ENCODE data around the gene KMT2E.

Gene KMT2E

GRCh38 chr7:105131033-105131656 lies 117.1 kb downstream of the KMT2E start:
- no peaks in the 10 kb centered on the region for H3K27me3 ChIP-seq (ENCODE audit: control insufficient read depth in 5 of 5, insufficient read depth in 4 of 5, low read length in 5 of 5)
- peaks cover 0 to 36% (median 24%) of the 10 kb centered on the region in 5 donors for H3K36me3 ChIP-seq (ENCODE audit: control insufficient read depth in 5 of 5, insufficient read depth in 5 of 5, low read length in 5 of 5)
- H3K9ac ChIP-seq (ENCODE audit: low read length in 5 of 5): no peak overlapping the region
- H3K4me3 ChIP-seq (ENCODE audit: low read depth in 1 of 5, low read length in 5 of 5): no peak overlapping the region
- no peaks in the 10 kb centered on the region for H3K9me3 ChIP-seq (ENCODE audit: control insufficient read depth in 5 of 5, low read length in 5 of 5)
- H3K27ac ChIP-seq (ENCODE audit: low read depth, low read length): no peak overlapping the region
- H3K4me1 ChIP-seq (ENCODE audit: control insufficient read depth in 5 of 5, insufficient read depth in 5 of 5, low read length in 5 of 5): peaks cover 0 to 2% (median 0%) of the 10 kb centered on the region in 5 donors

DNA sequence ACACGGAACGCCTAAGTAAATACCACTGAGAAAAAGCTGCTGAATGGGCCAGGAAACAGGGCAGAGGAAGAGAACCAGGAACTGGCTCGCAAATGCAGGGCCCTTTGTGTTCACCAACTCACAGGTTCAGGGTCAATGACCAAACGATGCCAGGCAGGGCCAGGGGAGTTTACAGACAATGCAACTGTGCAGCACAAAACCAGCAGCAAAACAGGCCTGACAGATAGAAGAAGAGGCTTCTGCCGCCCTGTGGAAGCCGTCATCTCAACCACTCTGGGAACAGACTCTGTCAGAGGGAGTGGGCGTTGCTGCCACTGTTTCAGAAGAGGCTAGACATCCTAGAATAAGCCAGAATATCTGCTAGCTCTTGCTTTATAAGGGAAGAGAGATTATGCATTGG lies 117.9 kb downstream of the KMT2E start:
- no peaks in the 10 kb centered on the region for H3K9me3 ChIP-seq (ENCODE audit: control insufficient read depth in 5 of 5, low read length in 5 of 5)
- no peaks in the 10 kb centered on the region for H3K27me3 ChIP-seq (ENCODE audit: control insufficient read depth in 5 of 5, insufficient read depth in 4 of 5, low read length in 5 of 5)
- peaks cover 0 to 10% (median 4%) of the 10 kb centered on the region in 5 donors for H3K4me1 ChIP-seq (ENCODE audit: control insufficient read depth in 5 of 5, insufficient read depth in 5 of 5, low read length in 5 of 5)
- H3K36me3 ChIP-seq (ENCODE audit: control insufficient read depth in 5 of 5, insufficient read depth in 5 of 5, low read length in 5 of 5): peaks cover 4 to 34% (median 19%) of the 10 kb centered on the region in 5 donors
- no peak overlapping the region for H3K4me3 ChIP-seq (ENCODE audit: low read depth in 1 of 5, low read length in 5 of 5)
- H3K9ac ChIP-seq (ENCODE audit: low read length in 5 of 5): no peak overlapping the region
- H3K27ac ChIP-seq (ENCODE audit: low read depth, low read length): no peak overlapping the region

DNA sequence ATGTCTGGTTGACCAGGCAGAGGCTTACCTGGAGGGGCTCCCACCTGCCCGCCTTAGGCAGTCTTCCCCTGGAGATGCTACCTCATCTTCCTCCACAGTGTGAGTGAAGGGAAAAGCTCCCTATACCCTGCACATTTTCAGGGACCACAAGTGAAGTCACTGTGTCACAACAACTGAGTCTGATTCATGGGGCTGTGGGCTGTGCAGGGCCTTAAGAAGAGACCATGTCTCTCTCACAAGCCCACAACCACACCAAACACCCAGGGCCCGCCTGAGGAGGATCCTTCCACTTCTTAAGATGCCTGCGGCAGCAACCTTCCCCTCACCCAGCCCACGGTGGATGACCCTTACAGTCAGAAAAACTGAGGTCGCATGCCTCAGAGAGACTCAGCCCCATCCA lies 118.3 kb downstream of the KMT2E start:
- Histone ChIP-seq H3K36me3 (ENCODE audit: control insufficient read depth in 5 of 5, insufficient read depth in 5 of 5, low read length in 5 of 5) (peaks cover 4 to 37% (median 19%) of the 10 kb centered on the region in 5 donors), H3K4me1 (ENCODE audit: control insufficient read depth in 5 of 5, insufficient read depth in 5 of 5, low read length in 5 of 5) (peaks cover 0 to 11% (median 4%) of the 10 kb centered on the region in 5 donors), H3K27me3 (ENCODE audit: control insufficient read depth in 5 of 5, insufficient read depth in 4 of 5, low read length in 5 of 5) (no peaks in the 10 kb centered on the region), H3K9ac (ENCODE audit: low read length in 5 of 5) (no peak overlapping the region), H3K9me3 (ENCODE audit: control insufficient read depth in 5 of 5, low read length in 5 of 5) (no peaks in the 10 kb centered on the region), H3K4me3 (ENCODE audit: low read depth in 1 of 5, low read length in 5 of 5) (no peak overlapping the region), H3K27ac (ENCODE audit: low read depth, low read length) (no peak overlapping the region)

GRCh38 chr7:105132835-105133234 lies 118.8 kb downstream of the KMT2E start:
- Histone ChIP-seq H3K36me3 (ENCODE audit: control insufficient read depth in 5 of 5, insufficient read depth in 5 of 5, low read length in 5 of 5) (peaks cover 4 to 42% (median 19%) of the 10 kb centered on the region in 5 donors), H3K27ac (ENCODE audit: low read depth, low read length) (no peak overlapping the region)

DNA sequence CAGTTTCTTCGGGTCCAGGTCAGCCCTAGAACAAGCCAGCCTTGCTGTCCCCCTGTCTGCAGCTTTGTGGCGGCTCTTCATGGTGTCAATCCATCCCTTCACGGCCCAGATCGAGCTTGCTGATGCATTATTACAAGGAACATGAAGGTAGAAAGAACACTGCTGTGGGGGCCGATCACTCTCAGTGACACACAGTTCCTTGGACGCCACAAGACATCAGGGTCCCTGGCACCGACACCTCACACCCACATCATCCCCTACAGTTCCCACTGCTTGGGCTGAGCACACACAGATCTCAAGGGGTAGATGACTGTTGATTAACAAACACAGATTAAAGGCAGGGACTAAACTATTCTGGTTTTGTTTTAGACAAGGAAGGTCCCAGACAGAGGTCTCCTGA lies 119.4 kb downstream of the KMT2E start:
- H3K9me3 ChIP-seq (ENCODE audit: control insufficient read depth in 5 of 5, low read length in 5 of 5): no peaks in the 10 kb centered on the region
- H3K4me3 ChIP-seq (ENCODE audit: low read depth in 1 of 5, low read length in 5 of 5): no peak overlapping the region
- no peak overlapping the region for H3K27ac ChIP-seq (ENCODE audit: low read depth, low read length)
- no peaks in the 10 kb centered on the region for H3K27me3 ChIP-seq (ENCODE audit: control insufficient read depth in 5 of 5, insufficient read depth in 4 of 5, low read length in 5 of 5)
- peaks cover 4 to 44% (median 19%) of the 10 kb centered on the region in 5 donors for H3K36me3 ChIP-seq (ENCODE audit: control insufficient read depth in 5 of 5, insufficient read depth in 5 of 5, low read length in 5 of 5)
- peaks cover 0 to 11% (median 4%) of the 10 kb centered on the region in 5 donors for H3K4me1 ChIP-seq (ENCODE audit: control insufficient read depth in 5 of 5, insufficient read depth in 5 of 5, low read length in 5 of 5)
- no peak overlapping the region for H3K9ac ChIP-seq (ENCODE audit: low read length in 5 of 5)

More at GRCh38 chr7:105132835-105133234, 118.8 kb downstream of the KMT2E start:
- H3K9me3 ChIP-seq (ENCODE audit: control insufficient read depth in 5 of 5, low read length in 5 of 5): no peaks in the 10 kb centered on the region
- H3K4me1 ChIP-seq (ENCODE audit: control insufficient read depth in 5 of 5, insufficient read depth in 5 of 5, low read length in 5 of 5): peaks cover 0 to 11% (median 4%) of the 10 kb centered on the region in 5 donors
- H3K27me3 ChIP-seq (ENCODE audit: control insufficient read depth in 5 of 5, insufficient read depth in 4 of 5, low read length in 5 of 5): no peaks in the 10 kb centered on the region
- no peak overlapping the region for H3K9ac ChIP-seq (ENCODE audit: low read length in 5 of 5)
- no peak overlapping the region for H3K4me3 ChIP-seq (ENCODE audit: low read depth in 1 of 5, low read length in 5 of 5)

DNA sequence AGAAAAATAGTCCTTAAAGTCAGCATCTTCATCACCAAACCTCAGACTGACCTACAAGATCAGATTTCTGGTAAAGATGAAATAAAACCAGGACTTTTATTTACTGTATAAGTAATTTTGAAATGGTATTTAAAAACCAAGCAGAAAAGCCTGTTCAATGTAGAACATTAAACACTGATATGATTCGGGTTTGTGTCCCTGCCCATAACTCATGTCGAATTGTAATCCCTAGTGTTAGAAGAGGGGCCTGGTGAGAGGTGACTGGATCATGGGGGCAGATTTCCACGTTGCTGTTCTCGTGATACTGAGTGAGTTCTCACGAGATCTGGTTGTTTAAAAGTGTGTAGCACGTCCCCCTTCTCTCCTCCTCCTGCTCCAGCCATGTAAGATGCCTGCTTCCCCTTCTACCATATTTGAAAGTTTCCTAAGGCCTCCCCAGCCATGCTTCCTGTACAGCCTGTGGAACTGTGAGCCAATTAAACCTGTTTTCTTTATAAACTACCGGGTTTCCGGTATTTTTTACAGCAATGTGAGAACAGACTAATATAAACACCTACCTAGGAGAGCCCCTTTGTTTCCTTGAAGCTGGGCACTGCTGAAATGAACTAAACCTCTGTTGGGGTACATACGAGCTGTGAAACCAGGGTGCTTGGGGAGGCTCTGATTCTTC lies 120.1 kb downstream of the KMT2E start:
- Histone ChIP-seq H3K9ac (ENCODE audit: low read length in 5 of 5) (no peak overlapping the region), H3K36me3 (ENCODE audit: control insufficient read depth in 5 of 5, insufficient read depth in 5 of 5, low read length in 5 of 5) (peaks cover 4 to 51% (median 21%) of the 10 kb centered on the region in 5 donors), H3K4me3 (ENCODE audit: low read depth in 1 of 5, low read length in 5 of 5) (no peak overlapping the region), H3K27ac (ENCODE audit: low read depth, low read length) (no peak overlapping the region), H3K4me1 (ENCODE audit: control insufficient read depth in 5 of 5, insufficient read depth in 5 of 5, low read length in 5 of 5) (peaks cover 0 to 11% (median 4%) of the 10 kb centered on the region in 5 donors), H3K27me3 (ENCODE audit: control insufficient read depth in 5 of 5, insufficient read depth in 4 of 5, low read length in 5 of 5) (no peaks in the 10 kb centered on the region), H3K9me3 (ENCODE audit: control insufficient read depth in 5 of 5, low read length in 5 of 5) (no peaks in the 10 kb centered on the region)

GRCh38 chr7:105136221-105136620 lies 122.2 kb downstream of the KMT2E start:
- no peak overlapping the region for H3K27ac ChIP-seq (ENCODE audit: low read depth, low read length)
- H3K4me1 ChIP-seq (ENCODE audit: control insufficient read depth in 5 of 5, insufficient read depth in 5 of 5, low read length in 5 of 5): peaks cover 0 to 11% (median 4%) of the 10 kb centered on the region in 5 donors
- H3K36me3 ChIP-seq (ENCODE audit: control insufficient read depth in 5 of 5, insufficient read depth in 5 of 5, low read length in 5 of 5): peaks cover 9 to 60% (median 23%) of the 10 kb centered on the region in 5 donors
- H3K9ac ChIP-seq (ENCODE audit: low read length in 5 of 5): no peak overlapping the region
- no peak overlapping the region for H3K4me3 ChIP-seq (ENCODE audit: low read depth in 1 of 5, low read length in 5 of 5)
- no peaks in the 10 kb centered on the region for H3K9me3 ChIP-seq (ENCODE audit: control insufficient read depth in 5 of 5, low read length in 5 of 5)
- no peaks in the 10 kb centered on the region for H3K27me3 ChIP-seq (ENCODE audit: control insufficient read depth in 5 of 5, insufficient read depth in 4 of 5, low read length in 5 of 5)

DNA sequence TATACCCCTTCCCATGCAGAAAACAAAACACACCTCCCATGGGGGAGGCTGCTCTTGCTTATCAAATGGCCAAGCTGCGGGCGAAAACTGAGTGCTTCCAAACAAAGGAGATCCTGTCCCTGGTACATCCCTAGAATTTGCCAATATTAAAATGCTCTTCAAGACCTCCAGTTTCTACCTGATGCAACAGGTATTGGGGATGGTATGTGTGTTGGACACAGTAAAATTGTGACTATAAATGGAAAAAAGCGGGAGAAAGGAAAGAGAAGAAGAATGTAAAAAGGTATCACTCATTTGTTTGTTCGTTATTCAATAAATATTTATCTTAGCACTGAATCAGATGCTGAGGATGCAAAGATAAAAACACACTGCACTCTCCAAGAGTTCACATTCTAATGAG lies 123.9 kb downstream of the KMT2E start:
- Histone ChIP-seq H3K27ac (ENCODE audit: low read depth, low read length) (no peak overlapping the region), H3K27me3 (ENCODE audit: control insufficient read depth in 5 of 5, insufficient read depth in 4 of 5, low read length in 5 of 5) (no peaks in the 10 kb centered on the region), H3K4me3 (ENCODE audit: low read depth in 1 of 5, low read length in 5 of 5) (no peak overlapping the region), H3K9ac (ENCODE audit: low read length in 5 of 5) (no peak overlapping the region), H3K9me3 (ENCODE audit: control insufficient read depth in 5 of 5, low read length in 5 of 5) (no peaks in the 10 kb centered on the region), H3K4me1 (ENCODE audit: control insufficient read depth in 5 of 5, insufficient read depth in 5 of 5, low read length in 5 of 5) (peaks cover 0 to 11% (median 4%) of the 10 kb centered on the region in 5 donors), H3K36me3 (ENCODE audit: control insufficient read depth in 5 of 5, insufficient read depth in 5 of 5, low read length in 5 of 5) (peaks cover 13 to 61% (median 26%) of the 10 kb centered on the region in 5 donors)

DNA sequence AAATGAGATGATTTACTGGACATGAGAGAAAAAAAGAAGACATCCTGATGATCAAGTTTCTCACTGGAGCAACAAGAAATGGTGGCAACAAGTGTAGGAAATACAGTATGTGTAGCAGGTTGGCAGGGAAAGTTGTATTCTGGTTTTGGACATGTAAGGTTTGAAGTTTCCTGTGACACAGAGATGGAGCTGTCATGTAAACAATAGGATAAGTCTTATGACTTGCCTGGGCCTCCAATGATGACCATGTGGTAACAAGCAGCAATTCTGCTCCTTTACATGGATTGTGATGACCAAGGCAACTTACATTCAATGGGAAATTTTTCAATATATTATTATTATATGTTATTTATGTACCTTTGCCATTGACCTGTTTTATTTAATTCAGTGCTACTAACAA lies 125.4 kb downstream of the KMT2E start:
- Histone ChIP-seq H3K9ac (ENCODE audit: low read length in 5 of 5) (no peak overlapping the region), H3K36me3 (ENCODE audit: control insufficient read depth in 5 of 5, insufficient read depth in 5 of 5, low read length in 5 of 5) (peaks cover 16 to 53% (median 29%) of the 10 kb centered on the region in 5 donors), H3K4me3 (ENCODE audit: low read depth in 1 of 5, low read length in 5 of 5) (no peak overlapping the region), H3K27ac (ENCODE audit: low read depth, low read length) (no peak overlapping the region), H3K9me3 (ENCODE audit: control insufficient read depth in 5 of 5, low read length in 5 of 5) (no peaks in the 10 kb centered on the region), H3K4me1 (ENCODE audit: control insufficient read depth in 5 of 5, insufficient read depth in 5 of 5, low read length in 5 of 5) (peaks cover 0 to 11% (median 4%) of the 10 kb centered on the region in 5 donors), H3K27me3 (ENCODE audit: control insufficient read depth in 5 of 5, insufficient read depth in 4 of 5, low read length in 5 of 5) (no peaks in the 10 kb centered on the region)

DNA sequence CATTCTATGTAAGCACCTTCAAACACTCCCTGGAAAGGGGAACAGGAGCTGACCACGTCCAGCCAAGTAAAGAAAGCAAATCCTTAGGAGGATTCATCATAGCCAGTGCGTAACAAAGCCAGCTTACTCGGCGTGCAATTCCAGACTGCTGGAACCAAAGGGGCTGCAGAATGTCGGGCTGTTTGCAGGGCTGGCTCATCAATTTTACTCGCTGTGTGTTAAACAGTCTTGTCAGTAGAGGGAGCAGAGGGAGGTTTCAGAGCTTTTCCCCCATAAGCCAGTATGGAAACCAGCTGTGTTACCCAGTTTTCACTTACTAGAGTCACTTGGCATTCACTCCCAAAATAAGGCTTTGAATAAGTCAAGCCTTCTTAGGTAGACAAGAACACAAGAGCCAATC lies 127.1 kb downstream of the KMT2E start:
- Histone ChIP-seq H3K27ac (ENCODE audit: low read depth, low read length) (no peak overlapping the region), H3K4me3 (ENCODE audit: low read depth in 1 of 5, low read length in 5 of 5) (no peak overlapping the region), H3K36me3 (ENCODE audit: control insufficient read depth in 5 of 5, insufficient read depth in 5 of 5, low read length in 5 of 5) (peaks cover 16 to 56% (median 32%) of the 10 kb centered on the region in 5 donors), H3K27me3 (ENCODE audit: control insufficient read depth in 5 of 5, insufficient read depth in 4 of 5, low read length in 5 of 5) (no peaks in the 10 kb centered on the region), H3K4me1 (ENCODE audit: control insufficient read depth in 5 of 5, insufficient read depth in 5 of 5, low read length in 5 of 5) (peaks cover 0 to 10% (median 4%) of the 10 kb centered on the region in 5 donors), H3K9ac (ENCODE audit: low read length in 5 of 5) (no peak overlapping the region), H3K9me3 (ENCODE audit: control insufficient read depth in 5 of 5, low read length in 5 of 5) (no peaks in the 10 kb centered on the region)
